Lung (tissue), 12 donors: Measurements from ENCODE around the gene SRPK3. TPM values are rescaled to one million over a fixed set of nuclear protein-coding genes. Genes with fewer than 3 reads are reported as not detected.

Experiments used
- ATAC-seq: fragments of 200-7000 bp; cut with Tn5 transposase; one replicate; pipeline ENCODE4 v1.9.1; 2020; ENCODE audit warnings: moderate number of reproducible peaks; ENCODE audit not compliant: insufficient read depth, low FRiP score
- DNase-seq, 3 donors: peaks; one replicate each; pipeline ENCODE4 v3.0.0-alpha.2; 2013 to 2017
- H3K27ac ChIP-seq, 2 donors: one replicate each; pipeline ENCODE4 v1.5.1; 2013; ENCODE audit warnings: mild to moderate bottlenecking in 2 of 2, moderate library complexity in 2 of 2, control low read depth in 1 of 2, inconsistent platforms in 1 of 2, low read depth in 1 of 2, low read length in 1 of 2
- H3K27me3 ChIP-seq, 3 donors: one replicate each; pipeline ENCODE4 v1.5.1; 2013; ENCODE audit warnings: low read length in 2 of 3; ENCODE audit not compliant: control insufficient read depth in 3 of 3, insufficient read depth in 3 of 3
- H3K36me3 ChIP-seq, 4 donors: one replicate each; pipeline ENCODE4 v1.5.1; 2013; ENCODE audit warnings: low read length in 4 of 4, mild to moderate bottlenecking in 1 of 4, moderate library complexity in 1 of 4; ENCODE audit not compliant: control insufficient read depth in 4 of 4, insufficient read depth in 4 of 4
- H3K4me1 ChIP-seq, 5 donors: one replicate each; pipeline ENCODE4 v1.5.1; 2013; ENCODE audit warnings: low read length in 5 of 5, mild to moderate bottlenecking in 2 of 5, moderate library complexity in 1 of 5; ENCODE audit not compliant: control insufficient read depth in 5 of 5, insufficient read depth in 5 of 5
- H3K4me3 ChIP-seq: one replicate; pipeline ENCODE4 v1.5.1; 2013; ENCODE audit warnings: mild to moderate bottlenecking, control low read depth, moderate library complexity
- H3K9ac ChIP-seq, 2 donors: one replicate each; pipeline ENCODE4 v1.5.1; 2013; ENCODE audit warnings: low read length in 2 of 2, control low read depth in 1 of 2; ENCODE audit not compliant: insufficient read depth in 1 of 2
- H3K9me3 ChIP-seq, 4 donors: one replicate each; pipeline ENCODE4 v1.5.1; 2013; ENCODE audit warnings: low read length in 3 of 4, mild to moderate bottlenecking in 1 of 4, moderate library complexity in 1 of 4; ENCODE audit not compliant: control insufficient read depth in 4 of 4, insufficient read depth in 3 of 4
- WGBS, 2 donors: extraction: QIAGEN DNeasy Blood & Tissue Kit; methylation state at CpG; one replicate each; pipeline ENCODE4 v1.1.7; 2013; 5-methylcytosine and 5-hydroxymethylcytosine counted together
- polyA plus RNA-seq, 2 donors: library from polyadenylated mRNA; stranded (reverse); fragments of 200-250 nt; gene quantifications; one replicate each; pipeline ENCODE4 v1.2.1, GENCODE V29; 2013
- total RNA-seq, 2 donors: library from RNA; depleted of rRNA in 1 of 2; stranded (reverse); fragments of >200 nt in 1 of 2; gene quantifications; one replicate each; pipeline ENCODE4 v1.2.1, GENCODE V29; 2014 to 2021
- TF ChIP-seq, protein P1 (sequence below): IDR thresholded peaks from 2 replicates; pipeline ENCODE4 v1.5.1; 2012; ENCODE audit warnings: mild to moderate bottlenecking; ENCODE audit errors: control extremely low read depth, extremely low read depth
- donor health status: control.
- donor health status: control.
- donor health status: Bipolar disorder and iron deficiency.
- donor health status: healthy.
- donor health status: DM: yes; HTN: yes; CAD: no.

Gene SRPK3
- total and polyA plus RNA-seq, 4 donors = 0.04 to 0.23 (median 0.15) TPM

DNA sequence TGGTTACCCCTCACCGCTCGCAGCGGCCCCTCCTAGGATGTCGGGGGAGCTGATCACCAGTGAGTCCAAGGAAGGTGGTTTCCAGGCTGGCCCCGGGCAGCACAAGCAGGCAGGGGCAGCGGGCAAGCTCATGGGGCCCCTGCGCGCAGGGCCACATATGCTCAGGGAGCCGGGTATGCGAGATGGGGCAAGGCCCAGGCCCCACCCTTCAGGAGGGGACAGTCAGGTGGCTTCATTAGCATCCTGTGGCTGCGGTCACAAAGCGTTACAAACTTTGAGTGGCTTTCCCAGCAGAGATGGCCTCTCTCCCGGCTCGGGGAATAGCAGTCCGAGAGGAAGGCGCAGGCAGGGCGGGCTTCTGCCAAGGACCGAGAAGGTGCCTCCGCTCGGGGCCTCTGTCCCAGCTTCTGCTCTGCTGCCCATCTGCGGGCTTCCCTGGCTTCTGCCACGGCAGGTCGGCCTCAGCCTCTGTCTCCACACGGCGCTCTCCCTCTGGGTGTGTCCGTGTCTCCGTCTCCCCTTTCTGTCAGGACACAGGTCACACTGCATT lies 42.7 kb upstream of the SRPK3 start:
- TF ChIP-seq, protein P1, sequence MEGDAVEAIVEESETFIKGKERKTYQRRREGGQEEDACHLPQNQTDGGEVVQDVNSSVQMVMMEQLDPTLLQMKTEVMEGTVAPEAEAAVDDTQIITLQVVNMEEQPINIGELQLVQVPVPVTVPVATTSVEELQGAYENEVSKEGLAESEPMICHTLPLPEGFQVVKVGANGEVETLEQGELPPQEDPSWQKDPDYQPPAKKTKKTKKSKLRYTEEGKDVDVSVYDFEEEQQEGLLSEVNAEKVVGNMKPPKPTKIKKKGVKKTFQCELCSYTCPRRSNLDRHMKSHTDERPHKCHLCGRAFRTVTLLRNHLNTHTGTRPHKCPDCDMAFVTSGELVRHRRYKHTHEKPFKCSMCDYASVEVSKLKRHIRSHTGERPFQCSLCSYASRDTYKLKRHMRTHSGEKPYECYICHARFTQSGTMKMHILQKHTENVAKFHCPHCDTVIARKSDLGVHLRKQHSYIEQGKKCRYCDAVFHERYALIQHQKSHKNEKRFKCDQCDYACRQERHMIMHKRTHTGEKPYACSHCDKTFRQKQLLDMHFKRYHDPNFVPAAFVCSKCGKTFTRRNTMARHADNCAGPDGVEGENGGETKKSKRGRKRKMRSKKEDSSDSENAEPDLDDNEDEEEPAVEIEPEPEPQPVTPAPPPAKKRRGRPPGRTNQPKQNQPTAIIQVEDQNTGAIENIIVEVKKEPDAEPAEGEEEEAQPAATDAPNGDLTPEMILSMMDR = no peak
- peaks cover 0 to 9% (median 0%) of the 10 kb centered on the region in 4 donors for H3K36me3 ChIP-seq
- 93% methylated on average over 15 to 27 of the region's 27 CpGs for WGBS, 2 donors
- H3K27me3 ChIP-seq = no peaks in the 10 kb centered on the region
- H3K9ac ChIP-seq = no peak overlapping the region
- H3K4me3 ChIP-seq = no peak overlapping the region
- H3K27ac ChIP-seq = no peak overlapping the region
- peaks cover 0 to 2% (median 0%) of the 10 kb centered on the region in 4 donors for H3K9me3 ChIP-seq
- ATAC-seq (no peak), DNase-seq (no peak)
- no peaks in the 10 kb centered on the region for H3K4me1 ChIP-seq

DNA sequence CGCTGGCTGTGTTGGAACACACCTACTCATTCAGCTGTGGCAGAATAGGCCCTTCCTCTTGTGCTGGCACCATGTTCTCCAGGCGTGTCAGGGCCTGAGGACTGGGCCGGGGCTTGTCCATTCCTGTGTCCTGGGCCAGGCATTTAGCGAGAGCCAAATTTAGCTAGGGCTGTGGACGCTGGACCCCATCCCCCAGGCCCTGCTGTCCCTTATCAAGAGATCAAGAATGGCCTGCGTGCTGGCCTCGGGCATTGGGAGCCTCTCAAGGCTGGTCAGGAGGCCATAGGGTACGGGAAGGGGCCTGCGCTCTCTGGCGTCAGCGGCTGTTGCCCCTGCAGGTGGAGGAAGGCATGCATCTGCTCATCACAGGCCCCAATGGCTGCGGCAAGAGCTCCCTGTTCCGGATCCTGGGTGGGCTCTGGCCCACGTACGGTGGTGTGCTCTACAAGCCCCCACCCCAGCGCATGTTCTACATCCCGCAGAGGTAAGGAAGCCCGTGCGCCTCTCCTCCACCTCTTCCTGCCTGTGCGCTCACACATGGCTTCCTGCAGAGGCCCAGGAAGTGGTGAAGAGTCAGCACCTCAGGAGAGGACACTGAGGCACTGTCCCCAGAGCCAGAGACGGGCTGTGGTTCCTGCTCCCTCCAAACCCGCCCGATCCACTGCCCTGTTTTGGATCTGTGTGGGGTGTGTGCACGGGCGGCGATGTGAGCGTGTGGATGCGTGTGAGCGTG lies 40.9 kb upstream of the SRPK3 start:
- DNase-seq = no peak

DNA sequence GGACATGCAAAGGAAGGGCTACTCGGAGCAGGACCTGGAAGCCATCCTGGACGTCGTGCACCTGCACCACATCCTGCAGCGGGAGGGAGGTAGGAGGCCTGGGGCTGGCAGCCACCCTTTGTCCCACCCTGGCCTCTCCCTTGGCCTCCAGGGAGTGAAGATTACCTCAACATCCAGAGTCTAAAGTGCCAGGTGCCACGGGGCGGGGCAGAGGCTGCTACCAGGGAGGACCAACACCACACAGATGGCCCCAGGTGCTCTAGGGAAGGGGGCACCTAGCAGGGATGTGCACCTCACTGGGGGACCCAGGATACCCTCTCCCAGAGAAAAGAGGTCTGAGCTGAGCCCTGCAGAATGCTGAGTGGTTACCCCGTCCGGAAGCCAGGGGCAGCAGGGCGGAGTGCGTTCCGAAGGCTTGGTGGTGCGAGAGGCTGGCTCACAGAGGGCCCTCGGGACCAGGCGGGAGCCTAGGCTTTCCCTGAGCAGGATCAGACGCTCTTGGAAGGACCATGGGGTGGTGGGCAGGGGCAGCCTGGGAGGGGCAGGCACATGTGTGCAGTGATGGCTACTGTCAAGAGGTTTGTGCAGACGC lies 40.1 kb upstream of the SRPK3 start:
- no peaks in the 10 kb centered on the region for H3K27me3 ChIP-seq
- no peak overlapping the region for H3K27ac ChIP-seq
- TF ChIP-seq, protein P1 = no peak
- H3K4me3 ChIP-seq = no peak overlapping the region
- H3K9ac ChIP-seq = no peak overlapping the region
- 89 to 95% methylated on average over 14 to 16 of the region's 16 CpGs for WGBS, 2 donors
- peaks cover 0 to 9% (median 0%) of the 10 kb centered on the region in 4 donors for H3K36me3 ChIP-seq
- no peak for DNase-seq
- ATAC-seq = no peak
- peaks cover 0 to 2% (median 0%) of the 10 kb centered on the region in 5 donors for H3K4me1 ChIP-seq
- H3K9me3 ChIP-seq = peaks cover 0 to 4% (median 0%) of the 10 kb centered on the region in 4 donors

More for the DNA sequence above, 40.9 kb upstream of the SRPK3 start:
- Histone ChIP-seq H3K36me3 (peaks cover 0 to 9% (median 0%) of the 10 kb centered on the region in 4 donors), H3K27me3 (no peaks in the 10 kb centered on the region), H3K4me1 (peaks cover 0 to 2% (median 0%) of the 10 kb centered on the region in 5 donors), H3K4me3 (no peak overlapping the region), H3K27ac (no peak overlapping the region), H3K9ac (no peak overlapping the region), H3K9me3 (peaks cover 0 to 4% (median 0%) of the 10 kb centered on the region in 4 donors)
- ATAC-seq = no peak
- 85 to 91% methylated on average over 18 to 29 of the region's 29 CpGs for WGBS, 2 donors
- TF ChIP-seq, protein P1 = no peak
